ENCODE data around the gene OR5AP2. TPM values are rescaled to one million over a fixed set of nuclear protein-coding genes. Genes with fewer than 3 reads are reported as not detected.
"Not testable (repeated sequence)": the region's sequence is repeated elsewhere in the genome, so short reads cannot be mapped to it uniquely, and the experiment has no call there.

Gene OR5AP2
- total RNA-seq (not detected), polyA plus RNA-seq (not detected), total RNA-seq (not detected)

- ChIA-PET CTCF (no interaction called here), POLR2A (no interaction called here)
- peaks cover 0 to 20% (median 3%) of the 10 kb centered on the region in 11 donors for H3K9me3 Mint-ChIP-seq
- ATAC-seq (no peak), DNase-seq (no peak)
- Histone ChIP-seq H3K36me3 (ENCODE audit: control insufficient read depth in 2 of 3, insufficient read depth in 3 of 3, low read length in 3 of 3) (no peaks in the 10 kb centered on the region), H3K9me3 (ENCODE audit: control insufficient read depth in 2 of 3, low read length in 3 of 3) (no peaks in the 10 kb centered on the region), H3K27me3 (ENCODE audit: control insufficient read depth in 2 of 2, insufficient read depth in 2 of 2, low read length in 2 of 2) (no peaks in the 10 kb centered on the region), H3K27ac (ENCODE audit: low read depth, low read length) (no peak within 1 kb of the TSS), H3K4me1 (ENCODE audit: control insufficient read depth in 2 of 2, insufficient read depth in 2 of 2, low read length in 2 of 2) (no peaks in the 10 kb centered on the region), H3K4me3 (ENCODE audit: low read length) (no peak within 1 kb of the TSS)
- H3K27ac Mint-ChIP-seq: no peak within 1 kb of the TSS
- H3K27me3 Mint-ChIP-seq: no peaks in the 10 kb centered on the region
- intact Hi-C loops (cut with micrococcal nuclease): no loop called here
- no peak within 1 kb of the TSS for H3K4me3 Mint-ChIP-seq
- H3K36me3 Mint-ChIP-seq: no peaks in the 10 kb centered on the region
- no peaks in the 10 kb centered on the region for H3K4me1 Mint-ChIP-seq
These were observed at the start of gene OR5AP2 for GRCh38 chr11:56642339-56642738. Gene OR5AP2, minus strand, starts transcription at chr11:56642439. Its CDS starts 0 bp downstream, at chr11:56642439.

- ATAC-seq; H3K4me1 ChIP-seq (ENCODE audit: control insufficient read depth in 2 of 2, insufficient read depth in 2 of 2, low read length in 2 of 2); CTCF ChIA-PET; H3K27ac Mint-ChIP-seq; intact Hi-C loops (cut with micrococcal nuclease); H3K36me3 ChIP-seq (ENCODE audit: control insufficient read depth in 2 of 3, insufficient read depth in 3 of 3, low read length in 3 of 3); H3K27ac ChIP-seq (ENCODE audit: low read depth, low read length); H3K4me3 ChIP-seq (ENCODE audit: low read length); H3K27me3 ChIP-seq (ENCODE audit: control insufficient read depth in 2 of 2, insufficient read depth in 2 of 2, low read length in 2 of 2); DNase-seq; H3K27me3 Mint-ChIP-seq; H3K9me3 ChIP-seq (ENCODE audit: control insufficient read depth in 2 of 3, low read length in 3 of 3); H3K9me3 Mint-ChIP-seq; H3K4me1 Mint-ChIP-seq; H3K36me3 Mint-ChIP-seq; H3K4me3 Mint-ChIP-seq; POLR2A ChIA-PET: not testable (repeated sequence)
These were observed 48.9 kb upstream of the OR5AP2 start for GRCh38 chr11:56691179-56691578.

- Histone ChIP-seq H3K27ac (ENCODE audit: low read depth, low read length) (no peak overlapping the region), H3K4me1 (ENCODE audit: control insufficient read depth in 2 of 2, insufficient read depth in 2 of 2, low read length in 2 of 2) (no peaks in the 10 kb centered on the region), H3K27me3 (ENCODE audit: control insufficient read depth in 2 of 2, insufficient read depth in 2 of 2, low read length in 2 of 2) (no peaks in the 10 kb centered on the region), H3K9me3 (ENCODE audit: control insufficient read depth in 2 of 3, low read length in 3 of 3) (no peaks in the 10 kb centered on the region), H3K4me3 (ENCODE audit: low read length) (no peak overlapping the region), H3K36me3 (ENCODE audit: control insufficient read depth in 2 of 3, insufficient read depth in 3 of 3, low read length in 3 of 3) (no peaks in the 10 kb centered on the region)
- no peaks in the 10 kb centered on the region for H3K27me3 Mint-ChIP-seq
- ChIA-PET CTCF (no interaction called here), POLR2A (no interaction called here)
- H3K27ac Mint-ChIP-seq: no peak overlapping the region
- no peaks in the 10 kb centered on the region for H3K36me3 Mint-ChIP-seq
- no peak for DNase-seq
- H3K4me1 Mint-ChIP-seq: no peaks in the 10 kb centered on the region
- ATAC-seq: no peak
- H3K4me3 Mint-ChIP-seq: no peak overlapping the region
- peaks cover 0 to 9% (median 3%) of the 10 kb centered on the region in 11 donors for H3K9me3 Mint-ChIP-seq
- intact Hi-C loops (cut with micrococcal nuclease): no loop called here
These were observed 46.4 kb upstream of the OR5AP2 start for GRCh38 chr11:56688554-56689100.

- ATAC-seq (no peak), DNase-seq (no peak)
- no peak overlapping the region for H3K4me3 ChIP-seq (ENCODE audit: low read length)
- no peaks in the 10 kb centered on the region for H3K9me3 ChIP-seq (ENCODE audit: control insufficient read depth in 2 of 3, low read length in 3 of 3)
- no peaks in the 10 kb centered on the region for H3K36me3 ChIP-seq (ENCODE audit: control insufficient read depth in 2 of 3, insufficient read depth in 3 of 3, low read length in 3 of 3)
- intact Hi-C loops (cut with micrococcal nuclease): no loop called here
- no peaks in the 10 kb centered on the region for H3K4me1 ChIP-seq (ENCODE audit: control insufficient read depth in 2 of 2, insufficient read depth in 2 of 2, low read length in 2 of 2)
- no peaks in the 10 kb centered on the region for H3K36me3 Mint-ChIP-seq
- H3K9me3 Mint-ChIP-seq: peaks cover 0 to 15% (median 2%) of the 10 kb centered on the region in 11 donors
- no peaks in the 10 kb centered on the region for H3K27me3 Mint-ChIP-seq
- no peaks in the 10 kb centered on the region for H3K4me1 Mint-ChIP-seq
- ChIA-PET CTCF (no interaction called here), POLR2A (no interaction called here)
- no peak overlapping the region for H3K27ac ChIP-seq (ENCODE audit: low read depth, low read length)
- no peaks in the 10 kb centered on the region for H3K27me3 ChIP-seq (ENCODE audit: control insufficient read depth in 2 of 2, insufficient read depth in 2 of 2, low read length in 2 of 2)
- no peak overlapping the region for H3K4me3 Mint-ChIP-seq
- no peak overlapping the region for H3K27ac Mint-ChIP-seq
These were observed 28.7 kb upstream of the OR5AP2 start for GRCh38 chr11:56670984-56671383.

GRCh38 chr11:56663386-56663785 lies 21.1 kb upstream of the OR5AP2 start, which contains the start of gene OR5AR1:
Gene OR5AR1, plus strand, starts transcription at chr11:56663686. Its CDS starts 0 bp downstream, at chr11:56663686.
- no peaks in the 10 kb centered on the region for H3K9me3 ChIP-seq (ENCODE audit: control insufficient read depth in 2 of 3, low read length in 3 of 3)
- H3K27ac Mint-ChIP-seq: no peak within 1 kb of the TSS
- H3K4me1 ChIP-seq (ENCODE audit: control insufficient read depth in 2 of 2, insufficient read depth in 2 of 2, low read length in 2 of 2): no peaks in the 10 kb centered on the region
- no peak within 1 kb of the TSS for H3K4me3 ChIP-seq (ENCODE audit: low read length)
- intact Hi-C loops (cut with micrococcal nuclease): no loop called here
- H3K9me3 Mint-ChIP-seq: peaks cover 0 to 18% (median 3%) of the 10 kb centered on the region in 11 donors
- ChIA-PET CTCF (no interaction called here), POLR2A (no interaction called here)
- H3K27ac ChIP-seq (ENCODE audit: low read depth, low read length): no peak within 1 kb of the TSS
- H3K27me3 ChIP-seq (ENCODE audit: control insufficient read depth in 2 of 2, insufficient read depth in 2 of 2, low read length in 2 of 2): no peaks in the 10 kb centered on the region
- H3K36me3 Mint-ChIP-seq: no peaks in the 10 kb centered on the region
- no peak for DNase-seq
- no peak within 1 kb of the TSS for H3K4me3 Mint-ChIP-seq
- ATAC-seq: no peak
- H3K4me1 Mint-ChIP-seq: no peaks in the 10 kb centered on the region
- H3K27me3 Mint-ChIP-seq: no peaks in the 10 kb centered on the region
- H3K36me3 ChIP-seq (ENCODE audit: control insufficient read depth in 2 of 3, insufficient read depth in 3 of 3, low read length in 3 of 3): no peaks in the 10 kb centered on the region

- no peak for ATAC-seq
- no peaks in the 10 kb centered on the region for H3K9me3 ChIP-seq (ENCODE audit: control insufficient read depth in 2 of 3, low read length in 3 of 3)
- ChIA-PET CTCF (no interaction called here), POLR2A (no interaction called here)
- no peaks in the 10 kb centered on the region for H3K27me3 Mint-ChIP-seq
- H3K27ac Mint-ChIP-seq: no peak overlapping the region
- peaks cover 0 to 3% (median 0%) of the 10 kb centered on the region in 5 donors for H3K36me3 Mint-ChIP-seq
- no peaks in the 10 kb centered on the region for H3K36me3 ChIP-seq (ENCODE audit: control insufficient read depth in 2 of 3, insufficient read depth in 3 of 3, low read length in 3 of 3)
- H3K4me3 ChIP-seq (ENCODE audit: low read length): no peak overlapping the region
- peaks cover 0 to 17% (median 8%) of the 10 kb centered on the region in 11 donors for H3K9me3 Mint-ChIP-seq
- no peaks in the 10 kb centered on the region for H3K4me1 Mint-ChIP-seq
- DNase-seq: no peak
- no peaks in the 10 kb centered on the region for H3K4me1 ChIP-seq (ENCODE audit: control insufficient read depth in 2 of 2, insufficient read depth in 2 of 2, low read length in 2 of 2)
- intact Hi-C loops (cut with micrococcal nuclease): no loop called here
- H3K27ac ChIP-seq (ENCODE audit: low read depth, low read length): no peak overlapping the region
- H3K27me3 ChIP-seq (ENCODE audit: control insufficient read depth in 2 of 2, insufficient read depth in 2 of 2, low read length in 2 of 2): no peaks in the 10 kb centered on the region
- H3K4me3 Mint-ChIP-seq: no peak overlapping the region
These were observed 17.5 kb upstream of the OR5AP2 start for GRCh38 chr11:56659755-56660154.

- intact Hi-C loops (cut with micrococcal nuclease): no loop called here
- Mint-ChIP-seq H3K27ac (no peak overlapping the region), H3K4me3 (no peak overlapping the region), H3K4me1 (no peaks in the 10 kb centered on the region), H3K9me3 (peaks cover 0 to 11% (median 3%) of the 10 kb centered on the region in 11 donors), H3K36me3 (no peaks in the 10 kb centered on the region), H3K27me3 (no peaks in the 10 kb centered on the region)
- POLR2A ChIA-PET: no interaction called here
- CTCF ChIA-PET: interaction anchor here (0.6 kb wide), 1 partner anchor 81 kb away, joined by 3 read pairs; no protein-coding TSS in a partner anchor
- no peak for ATAC-seq
- Histone ChIP-seq H3K4me3 (ENCODE audit: low read length) (no peak overlapping the region), H3K36me3 (ENCODE audit: control insufficient read depth in 2 of 3, insufficient read depth in 3 of 3, low read length in 3 of 3) (no peaks in the 10 kb centered on the region), H3K27ac (ENCODE audit: low read depth, low read length) (no peak overlapping the region), H3K9me3 (ENCODE audit: control insufficient read depth in 2 of 3, low read length in 3 of 3) (no peaks in the 10 kb centered on the region), H3K4me1 (ENCODE audit: control insufficient read depth in 2 of 2, insufficient read depth in 2 of 2, low read length in 2 of 2) (no peaks in the 10 kb centered on the region), H3K27me3 (ENCODE audit: control insufficient read depth in 2 of 2, insufficient read depth in 2 of 2, low read length in 2 of 2) (no peaks in the 10 kb centered on the region)
- DNase-seq: no peak
These were observed 4.7 kb downstream of the OR5AP2 start for GRCh38 chr11:56637500-56637899.

Measured in naive thymus-derived CD4-positive, alpha-beta T cell (primary cell).